Measurements from ENCODE around the gene ZMIZ1.

Gene ZMIZ1

GRCh38 chr10:79101560-79102497 lies 33.1 kb downstream of the ZMIZ1 start:
- peak; percentile 76 for DNase-seq

GRCh38 chr10:79102498-79102874 lies 33.7 kb downstream of the ZMIZ1 start:
- DNase-seq: no peak

GRCh38 chr10:79103129-79103528 lies 34.4 kb downstream of the ZMIZ1 start:
- DNase-seq: no peak

- DNase-seq: peak; percentile 60
Measured at GRCh38 chr10:79103585-79103984, 34.8 kb downstream of the ZMIZ1 start.

GRCh38 chr10:79105150-79105739 lies 36.5 kb downstream of the ZMIZ1 start:
- no peak for DNase-seq

GRCh38 chr10:79105818-79106217 lies 37.1 kb downstream of the ZMIZ1 start:
- DNase-seq: no peak

- DNase-seq: no peak
Measured at GRCh38 chr10:79106256-79107050, 37.7 kb downstream of the ZMIZ1 start.

- no peak for DNase-seq
Measured at GRCh38 chr10:79107736-79108264, 39.0 kb downstream of the ZMIZ1 start.

- no peak for DNase-seq
Measured at GRCh38 chr10:79108728-79109127, 40.0 kb downstream of the ZMIZ1 start.

- DNase-seq: no peak
Measured at GRCh38 chr10:79111427-79111826, 42.7 kb downstream of the ZMIZ1 start.

- DNase-seq: no peak
Measured at GRCh38 chr10:79111846-79112614, 43.3 kb downstream of the ZMIZ1 start.

GRCh38 chr10:79112881-79113431 lies 44.2 kb downstream of the ZMIZ1 start:
- no peak for DNase-seq

- DNase-seq: no peak
Measured at GRCh38 chr10:79113827-79114226, 45.1 kb downstream of the ZMIZ1 start.

- DNase-seq: no peak
Measured at GRCh38 chr10:79115302-79115701, 46.5 kb downstream of the ZMIZ1 start.

- DNase-seq: no peak
Measured at GRCh38 chr10:79116368-79116767, 47.6 kb downstream of the ZMIZ1 start.

- DNase-seq: no peak
Measured at GRCh38 chr10:79116801-79117723, 48.3 kb downstream of the ZMIZ1 start.

- DNase-seq: no peak
Measured at GRCh38 chr10:79118286-79119202, 49.8 kb downstream of the ZMIZ1 start.

- no peak for DNase-seq
Measured at GRCh38 chr10:79119306-79119705, 50.5 kb downstream of the ZMIZ1 start.

- DNase-seq: peak; percentile 41
Measured at GRCh38 chr10:79123547-79123963, 54.8 kb downstream of the ZMIZ1 start.

- no peak for DNase-seq
Measured at GRCh38 chr10:79124066-79124465, 55.3 kb downstream of the ZMIZ1 start.

All from DMS 273 treated with DMSO at 0.1 percent for 48 hours (cell line).